ENCODE data around the gene DHX58.
A peak's percentile ranks its signal among the peaks of the same experiment; 100 is the strongest.

Gene DHX58

DNA sequence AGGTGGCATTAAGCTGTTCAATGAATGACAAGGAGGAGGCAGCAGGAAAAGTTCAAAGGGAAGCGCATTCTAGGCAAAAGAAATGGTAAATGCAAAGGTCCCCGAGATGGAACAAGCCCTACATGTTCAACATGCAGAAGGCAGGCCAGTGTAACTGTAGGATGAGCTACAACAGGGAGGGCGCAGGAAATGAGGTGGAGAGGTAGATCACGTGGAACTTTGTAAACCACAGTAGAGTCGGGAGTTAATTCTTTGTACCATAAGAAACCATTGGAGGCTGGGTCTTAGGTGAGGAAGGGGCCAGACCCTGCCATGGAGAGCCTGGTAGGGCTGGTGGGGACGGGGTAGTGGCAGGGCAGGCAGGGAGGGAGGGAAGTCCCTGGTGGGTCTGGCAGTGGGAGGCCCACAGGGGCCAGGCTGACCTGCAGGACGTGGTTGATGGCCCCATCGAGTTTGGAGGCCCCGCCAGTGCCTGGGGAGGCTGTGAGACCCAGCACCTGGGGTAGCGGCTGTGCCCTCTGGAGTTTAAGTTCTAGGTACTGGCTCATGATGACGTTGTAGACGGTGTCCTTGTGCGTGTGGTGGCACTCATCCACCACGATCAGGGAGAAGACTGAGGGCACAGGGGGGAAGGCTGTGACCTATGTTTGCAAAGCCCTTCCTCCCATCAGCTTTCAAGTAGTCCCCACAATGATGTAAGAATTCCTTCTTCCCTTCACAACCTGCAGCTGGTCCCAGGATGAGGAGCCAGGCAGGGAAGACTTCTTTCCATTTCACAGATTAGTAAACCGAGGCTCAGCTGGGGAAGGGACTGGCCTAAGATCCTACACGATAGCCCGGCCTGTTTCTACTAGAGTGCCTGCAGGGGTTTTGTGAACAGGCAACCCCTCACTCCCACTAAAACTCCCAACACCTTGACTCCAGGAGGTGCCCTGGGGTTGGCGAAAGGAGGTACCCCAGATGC, 1.9 kb downstream of the DHX58 start:
- Histone ChIP-seq H3K27ac (no peak overlapping the region), H3K27me3 (no peaks in the 10 kb centered on the region), H3K4me1 (peaks cover 52% of the 10 kb centered on the region), H3K4me3 (no peak overlapping the region), H4K20me1 (no peaks in the 10 kb centered on the region), H3K36me3 (peaks cover 25% of the 10 kb centered on the region), H3K4me2 (peak overlapping the region; percentile 93; the same call in 1 of the 2 replicates), H3K9me3 (no peaks in the 10 kb centered on the region), H3K9ac (no peak overlapping the region)
- TF ChIP-seq Cebpa-rat (IDR thresholded peaks at IDR 0.05), result no peak

DNA sequence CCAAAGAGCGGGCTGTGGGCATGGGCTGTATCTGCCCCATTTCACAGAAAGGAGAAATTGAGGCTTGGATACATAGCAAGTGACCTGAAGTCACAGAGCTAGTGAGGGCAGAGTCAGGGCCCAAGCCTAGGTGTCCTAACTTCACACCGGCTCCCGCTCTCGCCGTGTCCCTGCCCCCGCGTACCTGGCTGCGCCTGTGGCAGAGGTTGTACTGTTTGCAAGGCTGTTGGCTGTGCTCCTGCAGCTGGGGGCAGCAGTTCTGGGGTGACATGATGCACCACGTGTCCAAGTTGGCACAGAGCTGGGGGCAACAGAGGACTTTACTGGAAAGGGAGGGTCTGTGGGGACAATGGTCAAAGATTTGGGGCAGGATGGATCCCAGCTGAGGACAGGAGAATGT, 3.4 kb downstream of the DHX58 start:
- H4K20me1 ChIP-seq, result no peaks in the 10 kb centered on the region
- no peaks in the 10 kb centered on the region for H3K9me3 ChIP-seq
- H3K4me1 ChIP-seq, result peaks cover 52% of the 10 kb centered on the region
- no peaks in the 10 kb centered on the region for H3K27me3 ChIP-seq
- no peak overlapping the region for H3K9ac ChIP-seq
- H3K36me3 ChIP-seq, result peaks cover 19% of the 10 kb centered on the region
- H3K27ac ChIP-seq, result no peak overlapping the region
- no peak overlapping the region for H3K4me2 ChIP-seq
- TF ChIP-seq Cebpa-rat (IDR thresholded peaks at IDR 0.05), result no peak
- no peak overlapping the region for H3K4me3 ChIP-seq

DNA sequence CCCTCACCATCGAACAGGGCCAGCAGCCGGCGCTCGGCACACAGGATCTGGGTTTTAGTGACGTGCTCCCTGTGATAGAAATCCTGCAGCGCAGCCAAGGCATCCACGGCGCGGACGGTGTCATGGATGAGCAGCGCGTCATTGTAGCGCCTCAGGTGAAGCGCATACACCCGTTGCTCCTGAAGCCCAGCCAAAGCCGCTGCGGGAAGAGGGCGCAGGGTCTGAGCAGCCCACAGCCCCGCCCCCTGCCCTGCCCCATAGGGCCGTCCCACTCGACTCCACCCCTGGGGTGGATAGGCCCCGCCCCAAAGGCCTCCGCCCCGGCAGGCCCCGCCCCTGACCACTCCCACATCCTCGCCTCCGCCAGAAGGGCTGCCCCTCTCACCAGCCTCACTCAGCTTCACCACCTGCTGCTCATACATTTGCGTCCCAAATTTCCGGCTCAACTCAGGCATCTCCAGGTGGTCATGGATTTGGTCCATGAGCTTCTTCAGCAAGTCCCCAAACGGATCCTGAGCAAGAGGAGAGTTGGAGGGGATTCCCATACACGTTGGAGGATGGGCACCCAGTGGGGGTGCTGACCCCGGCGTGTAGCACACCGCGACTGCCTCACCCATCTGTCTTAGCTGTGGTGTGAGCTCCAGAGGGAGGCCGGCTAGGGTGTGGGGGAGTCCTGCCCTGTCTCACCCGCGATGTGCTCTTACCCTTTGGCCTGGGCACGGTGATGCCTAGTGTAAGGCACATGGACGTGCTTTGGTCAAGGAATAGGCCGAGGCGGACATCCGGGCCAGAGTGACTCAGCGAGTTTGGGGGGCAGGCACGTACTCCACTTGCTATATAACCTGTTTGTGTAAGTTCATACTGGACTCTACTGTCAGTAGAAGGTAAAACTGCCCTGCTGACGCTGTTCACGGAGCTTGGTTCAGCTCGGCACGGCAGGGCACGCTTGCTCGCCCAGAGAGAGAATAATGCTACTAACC, 4.6 kb downstream of the DHX58 start:
- H3K9ac ChIP-seq, result no peak overlapping the region
- no peak overlapping the region for H3K27ac ChIP-seq
- no peaks in the 10 kb centered on the region for H4K20me1 ChIP-seq

DNA sequence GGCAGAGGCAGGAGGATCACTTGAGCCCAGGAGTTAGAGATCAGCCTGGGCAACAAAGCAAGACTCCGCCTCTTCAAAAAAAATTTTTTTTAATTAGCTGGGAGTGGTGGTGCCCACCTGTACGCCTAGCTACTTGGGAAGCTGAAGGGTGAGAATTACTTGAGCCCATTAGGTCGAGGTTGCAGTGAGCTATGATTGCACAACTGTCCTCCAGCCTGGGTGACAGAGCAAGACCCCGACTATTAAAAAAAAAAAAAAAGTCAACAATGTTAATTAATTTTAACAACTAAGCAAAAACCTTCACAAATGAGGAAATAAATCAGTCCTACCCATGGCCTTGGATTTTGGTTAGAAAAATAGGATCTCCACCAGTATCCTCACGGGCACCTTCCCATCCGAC, 5.4 kb downstream of the DHX58 start:
- Histone ChIP-seq H3K27me3 (no peaks in the 10 kb centered on the region), H3K4me3 (peak overlapping the region; percentile 47; the same call in 1 of the 2 replicates), H3K4me1 (peaks cover 42% of the 10 kb centered on the region), H3K36me3 (peaks cover 8% of the 10 kb centered on the region; the same call in 1 of the 2 replicates), H3K9me3 (no peaks in the 10 kb centered on the region), H3K9ac (no peak overlapping the region), H3K4me2 (peak overlapping the region; percentile 78), H4K20me1 (no peaks in the 10 kb centered on the region), H3K27ac (no peak overlapping the region)
- TF ChIP-seq Cebpa-rat (IDR thresholded peaks at IDR 0.05), result no peak

More for the DNA sequence above, 4.6 kb downstream of the DHX58 start:
- peaks cover 43% of the 10 kb centered on the region for H3K4me1 ChIP-seq
- no peaks in the 10 kb centered on the region for H3K9me3 ChIP-seq
- H3K4me3 ChIP-seq, result peak overlapping the region; percentile 47; the same call in 1 of the 2 replicates
- peak overlapping the region; percentile 78 for H3K4me2 ChIP-seq
- TF ChIP-seq Cebpa-rat (IDR thresholded peaks at IDR 0.05), result no peak
- H3K36me3 ChIP-seq, result peaks cover 8% of the 10 kb centered on the region; the same call in 1 of the 2 replicates
- no peaks in the 10 kb centered on the region for H3K27me3 ChIP-seq

DNA sequence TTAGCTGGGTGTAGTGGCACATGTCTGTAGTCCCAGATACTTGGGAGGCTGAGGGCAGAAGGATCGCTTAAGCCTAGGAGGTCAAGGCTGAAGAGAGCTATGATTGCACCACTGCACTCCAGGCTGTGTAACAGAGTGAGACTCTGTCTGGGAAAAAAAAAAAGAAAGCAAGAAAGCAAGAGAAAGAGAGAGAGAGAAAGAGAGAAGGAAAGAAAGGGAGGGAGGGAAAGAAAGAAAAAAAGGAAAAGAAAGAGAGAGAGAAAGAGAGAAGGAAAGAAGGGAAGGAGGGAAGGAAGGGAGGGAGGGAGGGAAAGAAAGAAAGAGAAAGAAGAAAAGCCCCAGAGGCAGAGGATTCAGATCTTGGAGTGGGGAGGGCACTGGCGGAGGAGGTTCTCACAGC, 6.5 kb downstream of the DHX58 start:
- no peak overlapping the region for H3K27ac ChIP-seq
- no peak overlapping the region for H3K4me2 ChIP-seq
- H3K36me3 ChIP-seq, result peaks cover 8% of the 10 kb centered on the region; the same call in 1 of the 2 replicates
- H4K20me1 ChIP-seq, result no peaks in the 10 kb centered on the region
- no peak overlapping the region for H3K9ac ChIP-seq
- H3K27me3 ChIP-seq, result no peaks in the 10 kb centered on the region
- peaks cover 39% of the 10 kb centered on the region for H3K4me1 ChIP-seq
- no peak overlapping the region for H3K4me3 ChIP-seq
- TF ChIP-seq Cebpa-rat (IDR thresholded peaks at IDR 0.05), result no peak
- no peaks in the 10 kb centered on the region for H3K9me3 ChIP-seq

DNA sequence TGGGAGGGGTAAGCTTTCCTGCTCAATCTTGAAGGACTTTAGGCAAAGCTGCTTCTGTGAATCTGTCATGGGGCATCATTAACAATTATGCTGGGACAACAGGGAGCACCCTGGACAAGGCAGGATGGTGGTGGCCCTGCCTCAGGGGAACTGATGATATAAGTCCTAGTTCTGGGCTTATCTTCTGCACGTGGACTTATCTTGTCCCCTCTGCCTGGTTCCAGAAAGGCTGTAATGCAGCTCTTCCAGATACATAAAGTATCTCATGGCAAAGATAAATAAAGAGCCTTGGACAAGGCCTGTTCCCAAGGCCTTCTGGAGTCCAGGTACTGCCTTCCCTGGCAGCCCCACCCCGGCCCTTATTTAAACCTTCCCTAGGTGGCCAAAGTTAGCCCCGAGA, 8.2 kb downstream of the DHX58 start:
- H4K20me1 ChIP-seq, result no peaks in the 10 kb centered on the region
- H3K27me3 ChIP-seq, result no peaks in the 10 kb centered on the region
- TF ChIP-seq Cebpa-rat (IDR thresholded peaks at IDR 0.05), result no peak
- peaks cover 8% of the 10 kb centered on the region; the same call in 1 of the 2 replicates for H3K36me3 ChIP-seq
- H3K27ac ChIP-seq, result no peak overlapping the region
- H3K9me3 ChIP-seq, result no peaks in the 10 kb centered on the region
- H3K4me1 ChIP-seq, result peaks cover 31% of the 10 kb centered on the region
- H3K4me3 ChIP-seq, result no peak overlapping the region
- H3K4me2 ChIP-seq, result no peak overlapping the region
- H3K9ac ChIP-seq, result no peak overlapping the region

DNA sequence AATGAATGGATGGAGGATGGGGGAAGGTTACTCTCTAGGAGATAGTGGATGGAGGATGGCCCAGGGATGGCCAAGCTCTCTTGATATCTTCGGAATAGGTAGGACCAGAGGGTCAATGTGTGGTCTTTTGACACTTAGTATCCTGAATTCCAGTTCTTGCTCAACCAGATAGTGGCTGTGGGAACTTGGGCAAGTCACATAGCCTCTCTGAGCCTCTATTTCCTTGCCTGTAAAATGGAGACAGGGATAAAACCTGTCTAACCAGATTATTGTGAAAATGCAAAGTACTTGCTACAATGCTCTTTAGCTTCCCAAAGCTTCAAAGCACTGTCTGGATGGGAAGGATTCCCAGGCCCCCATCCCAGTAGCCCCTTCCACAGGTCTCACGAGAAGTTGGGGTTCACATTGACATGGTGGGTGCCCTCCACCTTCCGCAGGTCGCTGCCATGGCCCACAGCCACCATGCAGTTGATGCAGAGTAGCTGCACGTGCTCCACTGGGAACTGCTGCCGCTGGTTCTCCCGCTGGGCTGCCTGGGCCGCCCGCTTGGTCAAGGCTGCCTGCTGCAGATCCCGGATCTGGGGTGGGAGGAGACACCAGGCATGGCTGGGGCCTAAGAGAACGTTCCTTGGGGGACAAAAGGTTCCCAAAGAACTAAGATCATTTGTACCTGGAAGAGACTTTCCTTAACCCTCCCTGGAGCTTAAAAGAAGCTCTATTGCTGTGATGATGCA, 9.1 kb downstream of the DHX58 start:
- Histone ChIP-seq H3K4me3 (no peak overlapping the region), H4K20me1 (no peaks in the 10 kb centered on the region), H3K27me3 (no peaks in the 10 kb centered on the region), H3K4me2 (no peak overlapping the region), H3K36me3 (peaks cover 8% of the 10 kb centered on the region; the same call in 1 of the 2 replicates), H3K9me3 (no peaks in the 10 kb centered on the region), H3K27ac (no peak overlapping the region), H3K4me1 (peaks cover 30% of the 10 kb centered on the region), H3K9ac (no peak overlapping the region)
- TF ChIP-seq Cebpa-rat (IDR thresholded peaks at IDR 0.05), result no peak

DNA sequence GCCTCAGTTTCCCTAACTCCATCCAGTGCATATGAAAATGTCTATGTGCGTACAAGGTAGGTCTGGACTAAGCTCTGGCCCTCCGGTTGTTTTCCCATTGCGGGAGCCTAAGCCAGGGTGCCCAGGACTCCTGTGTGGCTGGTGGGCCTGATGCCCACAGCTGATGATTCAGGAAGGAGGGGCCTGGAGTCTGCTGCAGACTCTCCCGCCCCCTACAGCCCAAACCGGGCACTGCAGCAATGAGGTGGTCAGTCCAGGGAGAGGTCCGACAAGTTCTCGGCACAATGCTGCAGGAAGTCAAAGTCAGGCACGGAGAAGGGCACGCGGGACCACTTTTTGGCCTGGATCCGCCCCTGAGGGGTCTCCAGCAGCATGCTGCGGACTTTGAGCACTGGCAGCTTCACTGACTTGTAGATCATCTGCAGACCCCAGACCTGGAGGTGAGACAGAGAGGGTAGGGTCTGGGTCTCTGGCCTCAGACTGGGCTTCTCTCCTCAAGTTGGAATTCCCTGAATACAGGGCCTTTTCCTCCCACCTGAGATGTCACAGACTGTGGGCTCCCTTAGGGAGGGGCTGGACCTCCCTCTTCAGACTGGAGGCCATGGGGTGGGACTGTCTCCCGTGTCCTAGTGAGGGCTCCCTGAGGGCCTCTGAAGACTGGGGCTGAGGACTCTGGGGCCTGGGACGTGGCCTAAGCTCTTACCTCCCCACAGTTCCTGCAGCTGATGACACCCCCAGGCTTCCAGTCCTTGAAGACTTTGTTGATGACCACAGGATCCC, 10.8 kb downstream of the DHX58 start:
- Histone ChIP-seq H3K36me3 (peaks cover 8% of the 10 kb centered on the region; the same call in 1 of the 2 replicates), H3K27me3 (peaks cover 16% of the 10 kb centered on the region), H3K27ac (0 out of 2 replicates have a peak overlapping the region, but pooled peaks have one; percentile 27), H3K4me3 (no peak overlapping the region), H4K20me1 (no peaks in the 10 kb centered on the region), H3K9ac (peak overlapping the region; percentile 33; the same call in 1 of the 2 replicates), H3K9me3 (no peaks in the 10 kb centered on the region), H3K4me2 (peak overlapping the region; percentile 53), H3K4me1 (peaks cover 24% of the 10 kb centered on the region)
- no peak for TF ChIP-seq Cebpa-rat (IDR thresholded peaks at IDR 0.05)
